Parathyroid adenoma (tissue), 2 donors: ENCODE measurements around the gene TNKS1BP1.

Source experiments
- H2AFZ ChIP-seq: fragments of 300-600 bp; sonication (generic); one replicate; pipeline ENCODE4 v1.7.0; 2017; ENCODE audit warnings: antibody characterized with exemption, mild to moderate bottlenecking
- H3K27ac ChIP-seq: fragments of 300-600 bp; sonication (generic); one replicate; pipeline ENCODE4 v1.7.0; 2017
- H3K27me3 ChIP-seq: fragments of 300-600 bp; sonication (generic); one replicate; pipeline ENCODE4 v1.7.0; 2017; ENCODE audit warnings: low read length; ENCODE audit not compliant: control insufficient read depth, insufficient read depth
- H3K36me3 ChIP-seq: fragments of 300-600 bp; sonication (generic); one replicate; pipeline ENCODE4 v1.7.0; 2017; ENCODE audit warnings: low read length; ENCODE audit not compliant: control insufficient read depth, insufficient read depth
- H3K4me1 ChIP-seq: fragments of 300-600 bp; sonication (generic); one replicate; pipeline ENCODE4 v1.7.0; 2017; ENCODE audit warnings: control low read depth
- H3K4me2 ChIP-seq: fragments of 300-600 bp; sonication (generic); one replicate; pipeline ENCODE4 v1.7.0; 2017; ENCODE audit warnings: low read length
- H3K4me3 ChIP-seq: fragments of 300-600 bp; sonication (generic); one replicate; pipeline ENCODE4 v1.7.0; 2017; ENCODE audit warnings: low read depth, low read length
- H3K79me2 ChIP-seq: fragments of 300-600 bp; sonication (generic); one replicate; pipeline ENCODE4 v1.7.0; 2017; ENCODE audit warnings: control low read depth
- H3K9ac ChIP-seq: fragments of 300-600 bp; sonication (generic); one replicate; pipeline ENCODE4 v1.7.0; 2017; ENCODE audit warnings: mild to moderate bottlenecking
- H3K9me3 ChIP-seq: fragments of 300-600 bp; sonication (generic); one replicate; pipeline ENCODE4 v1.7.0; 2017; ENCODE audit warnings: low read length; ENCODE audit not compliant: control insufficient read depth
- TF ChIP-seq, protein P1 (sequence below): fragments of 300-600 bp; sonication (generic); IDR thresholded peaks from one replicate; pipeline ENCODE4 v1.7.0; 2017; ENCODE audit warnings: antibody characterized with exemption, mild to moderate bottlenecking
- donor health status: primary hyperparathyroidism.

Gene TNKS1BP1

GRCh38 chr11:57336111-57336666 is 11.4 kb upstream of the TNKS1BP1 start:
- Histone ChIP-seq H3K9me3 (no peaks in the 10 kb centered on the region), H2AFZ (peak overlapping the region; percentile 90), H3K4me3 (peak overlapping the region; percentile 63), H3K36me3 (no peaks in the 10 kb centered on the region), H3K9ac (no peak overlapping the region), H3K27me3 (no peaks in the 10 kb centered on the region), H3K4me1 (peaks cover 8% of the 10 kb centered on the region), H3K27ac (peak overlapping the region; percentile 72), H3K79me2 (no peaks in the 10 kb centered on the region), H3K4me2 (peak overlapping the region; percentile 79)
- TF ChIP-seq, protein P1, sequence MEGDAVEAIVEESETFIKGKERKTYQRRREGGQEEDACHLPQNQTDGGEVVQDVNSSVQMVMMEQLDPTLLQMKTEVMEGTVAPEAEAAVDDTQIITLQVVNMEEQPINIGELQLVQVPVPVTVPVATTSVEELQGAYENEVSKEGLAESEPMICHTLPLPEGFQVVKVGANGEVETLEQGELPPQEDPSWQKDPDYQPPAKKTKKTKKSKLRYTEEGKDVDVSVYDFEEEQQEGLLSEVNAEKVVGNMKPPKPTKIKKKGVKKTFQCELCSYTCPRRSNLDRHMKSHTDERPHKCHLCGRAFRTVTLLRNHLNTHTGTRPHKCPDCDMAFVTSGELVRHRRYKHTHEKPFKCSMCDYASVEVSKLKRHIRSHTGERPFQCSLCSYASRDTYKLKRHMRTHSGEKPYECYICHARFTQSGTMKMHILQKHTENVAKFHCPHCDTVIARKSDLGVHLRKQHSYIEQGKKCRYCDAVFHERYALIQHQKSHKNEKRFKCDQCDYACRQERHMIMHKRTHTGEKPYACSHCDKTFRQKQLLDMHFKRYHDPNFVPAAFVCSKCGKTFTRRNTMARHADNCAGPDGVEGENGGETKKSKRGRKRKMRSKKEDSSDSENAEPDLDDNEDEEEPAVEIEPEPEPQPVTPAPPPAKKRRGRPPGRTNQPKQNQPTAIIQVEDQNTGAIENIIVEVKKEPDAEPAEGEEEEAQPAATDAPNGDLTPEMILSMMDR = no peak

- Histone ChIP-seq H3K4me1 (peaks cover 8% of the 10 kb centered on the region), H3K27ac (peak within 1 kb of the TSS; percentile 72), H3K79me2 (no peaks in the 10 kb centered on the region), H3K9ac (peak within 1 kb of the TSS; percentile 37), H3K4me3 (peak within 1 kb of the TSS; percentile 63), H2AFZ (peak within 1 kb of the TSS; percentile 90), H3K36me3 (no peaks in the 10 kb centered on the region), H3K4me2 (peak within 1 kb of the TSS; percentile 79), H3K27me3 (no peaks in the 10 kb centered on the region), H3K9me3 (no peaks in the 10 kb centered on the region)
- TF ChIP-seq, protein P1 = no peak
Measured at GRCh38 chr11:57335343-57336110, 10.8 kb upstream of the TNKS1BP1 start, which contains the start of gene SSRP1. Gene SSRP1, minus strand, starts transcription at chr11:57335892. Its CDS starts 771 bp downstream, at chr11:57335121.

DNA sequence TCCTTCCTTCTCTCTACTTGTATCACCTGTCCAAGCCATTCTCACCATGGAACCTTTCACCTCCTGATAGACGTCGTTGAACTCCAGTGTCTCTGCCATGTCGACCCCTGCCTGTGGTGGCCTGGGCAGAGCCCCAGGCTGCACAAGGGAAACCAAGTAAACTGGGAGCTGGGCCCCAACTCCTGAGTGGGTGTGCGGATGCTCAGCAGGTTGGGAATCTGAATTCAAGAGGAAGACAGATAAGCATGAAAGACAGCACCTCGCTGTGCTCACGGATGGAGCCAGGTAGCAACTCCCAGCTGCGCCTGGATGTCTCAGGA is 10.2 kb upstream of the TNKS1BP1 start:
- TF ChIP-seq, protein P1 = no peak
- H3K4me2 ChIP-seq = peak overlapping the region; percentile 79
- H3K4me1 ChIP-seq = peaks cover 4% of the 10 kb centered on the region
- H3K79me2 ChIP-seq = no peaks in the 10 kb centered on the region
- H3K4me3 ChIP-seq = peak overlapping the region; percentile 63
- H3K36me3 ChIP-seq = no peaks in the 10 kb centered on the region
- H3K9ac ChIP-seq = no peak overlapping the region
- peak overlapping the region; percentile 72 for H3K27ac ChIP-seq
- H3K27me3 ChIP-seq = no peaks in the 10 kb centered on the region
- peak overlapping the region; percentile 90 for H2AFZ ChIP-seq
- no peaks in the 10 kb centered on the region for H3K9me3 ChIP-seq

- no peaks in the 10 kb centered on the region for H3K27me3 ChIP-seq
- no peak overlapping the region for H3K4me3 ChIP-seq
- TF ChIP-seq, protein P1 = no peak
- H3K79me2 ChIP-seq = no peaks in the 10 kb centered on the region
- no peak overlapping the region for H3K9ac ChIP-seq
- peaks cover 4% of the 10 kb centered on the region for H3K4me1 ChIP-seq
- no peak overlapping the region for H2AFZ ChIP-seq
- H3K27ac ChIP-seq = no peak overlapping the region
- no peaks in the 10 kb centered on the region for H3K36me3 ChIP-seq
- H3K4me2 ChIP-seq = no peak overlapping the region
- no peaks in the 10 kb centered on the region for H3K9me3 ChIP-seq
Measured at GRCh38 chr11:57332694-57333440, 8.1 kb upstream of the TNKS1BP1 start.
